Fibroblast of villous mesenchyme (primary cell): ENCODE measurements around the gene AKAP13. TPM values are rescaled to one million over a fixed set of nuclear protein-coding genes. Genes with fewer than 3 reads are reported as not detected.

Source experiments
- DNase-seq: peaks from one replicate; pipeline ENCODE4 v3.0.0-alpha.2; 2010; ENCODE audit warnings: low read depth
- H3K4me3 ChIP-seq: 2 replicates; pipeline ENCODE4 v1.5.1; 2011; ENCODE audit warnings: low read depth, mild to moderate bottlenecking, low read length
- CTCF ChIP-seq: IDR thresholded peaks from 2 replicates; pipeline ENCODE4 v1.5.1; 2012; ENCODE audit warnings: low read depth, mild to moderate bottlenecking, low read length; ENCODE audit not compliant: insufficient read depth
- total RNA-seq: library from RNA; depleted of rRNA; stranded (reverse); fragments of >200 nt; gene quantifications from 2 replicates; pipeline ENCODE4 v1.2.3, GENCODE V29; 2012

Gene AKAP13
- total RNA-seq, 1 donor, result 164 TPM

- no peak for DNase-seq
- TF ChIP-seq CTCF, result no peak
- no peak overlapping the region for H3K4me3 ChIP-seq
Measured at GRCh38 chr15:85780225-85780985, 400.0 kb downstream of the AKAP13 start.

- no peak for DNase-seq
- H3K4me3 ChIP-seq, result no peak overlapping the region
- no peak for TF ChIP-seq CTCF
Measured at GRCh38 chr15:85781099-85781498, 400.7 kb downstream of the AKAP13 start.

GRCh38 chr15:85782064-85782463 lies 401.7 kb downstream of the AKAP13 start:
- no peak for DNase-seq
- TF ChIP-seq CTCF, result no peak
- no peak overlapping the region for H3K4me3 ChIP-seq

- H3K4me3 ChIP-seq, result no peak overlapping the region
- TF ChIP-seq CTCF, result no peak
- DNase-seq, result peak; percentile 37
Measured at GRCh38 chr15:85785887-85786780, 405.7 kb downstream of the AKAP13 start.

GRCh38 chr15:85786781-85787114 lies 406.3 kb downstream of the AKAP13 start:
- no peak for TF ChIP-seq CTCF
- DNase-seq, result no peak
- H3K4me3 ChIP-seq, result no peak overlapping the region

- TF ChIP-seq CTCF, result no peak
- no peak for DNase-seq
- H3K4me3 ChIP-seq, result no peak overlapping the region
Measured at GRCh38 chr15:85788771-85789495, 408.5 kb downstream of the AKAP13 start.
